ENCODE measurements around the gene SIN3B. TPM values are rescaled to one million over a fixed set of nuclear protein-coding genes. Genes with fewer than 3 reads are reported as not detected.

Gene SIN3B
- total and polyA plus RNA-seq, 2 of the 13 experiments (the other 11 are each of a cell fraction or from before 2014, with no cell fraction given), result 12.9 to 25.7 TPM

GRCh38 chr19:16862826-16863415 is 33.7 kb downstream of the SIN3B start:
- intact Hi-C loops (cut with micrococcal nuclease; ENCODE audit: unreplicated experiment) (no loop called here), in situ Hi-C loops (cut with HindIII; ENCODE audit: extremely low pct_ligation_motif_present, low pct_unique_long_range_greater_than_20kb) (no loop called here)
- no peaks in the 10 kb centered on the region for H3K27me3 ChIP-seq (ENCODE audit: control insufficient read depth in 1 of 2, insufficient read depth in 2 of 2, low read length in 2 of 2)
- TF ChIP-seq PCBP1 (IDR thresholded peaks at IDR 0.05; ENCODE audit: borderline replicate concordance, low read depth, low read length) (no peak), ZBTB40 (IDR thresholded peaks at IDR 0.05) (no peak), ZBTB40 (CRISPR knock-in tag; IDR thresholded peaks at IDR 0.05) (peak; percentile 91)
- no peak overlapping the region for H3K9ac ChIP-seq (ENCODE audit: insufficient read depth, low read depth, low read length)
- no peak for FAIRE-seq
- H3K4me3 ChIP-seq (replicated peaks in 1 of 3; ENCODE audit: insufficient read depth in 1 of 3, low read depth in 2 of 3, low read length in 3 of 3), result no peak overlapping the region
- H3K4me2 ChIP-seq (ENCODE audit: low read depth, low read length), result no peak overlapping the region
- no peaks in the 10 kb centered on the region for H4K20me1 ChIP-seq (ENCODE audit: insufficient read depth, low read length)
- TSS peak; percentile 52 for BruUV-seq (replicated peaks)
- ChIA-PET CTCF (ENCODE audit: low intra/inter-chr PET ratio, low total read pairs) (no interaction called here), POLR2A (no interaction called here)
- no peaks in the 10 kb centered on the region for H3K9me3 ChIP-seq (ENCODE audit: low read length)
- DNase-seq (ENCODE audit: low spot score), result no peak
- H3K4me1 ChIP-seq (ENCODE audit: insufficient read depth, low read length), result no peaks in the 10 kb centered on the region
- H3K36me3 ChIP-seq (replicated peaks in 1 of 2; ENCODE audit: control insufficient read depth in 1 of 2, insufficient read depth in 2 of 2, low read length in 2 of 2), result peaks cover 21 to 43% of the 10 kb centered on the region in 2 experiments; a peak in 4 of 5 replicates
- H2AFZ ChIP-seq (ENCODE audit: low read length), result no peak overlapping the region
- no peak for ATAC-seq
- WGBS (ENCODE audit: low lambda C conversion rate), result 91% methylated on average over 10 of the region's 10 CpGs
- no peaks in the 10 kb centered on the region for H3K79me2 ChIP-seq (ENCODE audit: insufficient read depth, low read length)
- H3K27ac ChIP-seq (ENCODE audit: extremely low read length, insufficient read depth, low read length), result no peak overlapping the region
